Effector CD8-positive, alpha-beta T cell (primary cell): ENCODE results near the gene BEND6.
"Not testable (repeated sequence)": the region's sequence is repeated elsewhere in the genome, so short reads cannot be mapped to it uniquely, and the experiment has no call there.

Source experiments
- DNase-seq: peaks from one replicate; lab custom pipeline; 2025; lab: John Stamatoyannopoulos, UW

Gene BEND6

GRCh38 chr6:56984361-56984760, 29.5 kb downstream of the BEND6 start:
- no peak for DNase-seq

DNA sequence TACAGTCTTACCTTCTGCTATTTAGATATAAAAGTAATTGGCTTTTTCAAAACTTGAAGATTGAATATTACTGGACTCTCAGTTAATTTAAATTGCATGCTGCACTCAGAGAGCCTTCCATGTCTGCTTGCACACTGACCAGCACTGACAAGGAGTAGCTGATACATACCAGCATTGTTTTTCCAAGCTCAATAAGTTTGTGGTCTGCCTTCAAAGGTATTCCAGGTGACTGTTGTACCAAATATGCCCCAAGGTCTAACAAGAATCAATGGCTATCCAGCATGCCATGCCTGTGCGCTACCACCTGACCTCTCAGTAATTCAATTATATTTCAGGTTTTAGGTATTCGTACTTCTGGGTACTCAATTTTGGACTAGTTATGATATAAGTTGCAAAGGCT, 30.0 kb downstream of the BEND6 start:
- DNase-seq, result no peak

DNA sequence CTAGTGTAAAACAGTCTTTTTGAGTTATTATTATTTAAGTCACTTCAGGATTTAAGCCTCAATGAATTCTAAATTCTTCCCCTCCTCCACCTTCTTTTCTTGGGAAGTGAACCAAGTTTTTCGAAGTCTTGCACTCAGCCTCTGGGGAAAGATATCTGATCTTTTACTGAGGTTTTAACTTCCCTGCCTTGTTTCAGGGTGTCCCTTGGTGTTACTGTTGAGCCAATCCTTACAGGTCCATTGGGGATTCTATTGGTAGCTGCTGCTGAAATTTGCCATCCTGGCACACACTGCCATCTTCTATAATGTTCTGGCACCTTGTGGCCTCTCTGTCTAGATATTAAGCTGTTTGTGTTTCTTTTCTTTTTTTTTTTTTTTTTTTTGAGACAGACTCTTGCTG, 31.7 kb downstream of the BEND6 start:
- DNase-seq, result no peak

GRCh38 chr6:56988145-56988544, 33.2 kb downstream of the BEND6 start:
- no peak for DNase-seq

- DNase-seq, result no peak
Observed at GRCh38 chr6:56992036-56992435, 37.1 kb downstream of the BEND6 start.

- DNase-seq, result no peak
Observed at GRCh38 chr6:56992703-56993102, 37.8 kb downstream of the BEND6 start.

- no peak for DNase-seq
Observed at GRCh38 chr6:56995347-56995902, 40.5 kb downstream of the BEND6 start.

DNA sequence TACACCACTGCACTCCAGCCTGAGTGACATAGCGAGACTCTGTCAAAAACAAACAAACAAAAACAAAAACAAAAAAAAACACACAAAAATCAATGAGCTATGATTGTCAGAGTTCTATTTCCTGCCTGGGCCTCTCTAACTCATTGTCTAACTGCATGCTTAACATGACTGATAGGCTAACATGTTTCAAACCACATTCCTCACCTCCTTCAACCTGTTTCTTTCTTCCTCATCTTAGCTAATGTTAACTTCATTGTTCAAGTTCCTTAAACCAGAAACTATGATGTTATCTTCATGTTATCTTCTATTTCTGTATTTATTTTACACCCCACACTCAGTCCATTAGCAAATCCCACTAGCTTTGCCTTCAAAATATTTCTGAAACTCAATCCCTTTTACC, 41.5 kb downstream of the BEND6 start:
- no peak for DNase-seq

DNA sequence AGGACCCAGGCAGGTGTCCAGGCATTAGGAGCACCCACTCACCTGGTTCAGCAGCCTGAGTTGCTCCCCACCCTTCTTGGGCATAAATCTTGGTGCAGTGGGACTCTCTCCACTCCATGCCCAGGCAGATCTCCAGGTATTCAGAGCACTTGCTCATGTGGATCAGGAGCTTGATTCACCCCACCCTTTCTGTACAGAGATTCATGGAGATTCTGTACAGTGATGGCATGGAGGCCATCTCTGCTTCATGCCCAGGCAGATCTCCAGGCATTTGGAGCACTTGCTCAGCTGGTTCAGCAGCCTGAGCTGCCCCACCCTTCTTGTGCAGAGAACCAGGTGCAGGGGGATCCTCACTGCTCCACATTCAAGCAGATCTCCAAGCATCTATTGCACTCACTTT, 44.1 kb downstream of the BEND6 start:
- DNase-seq, result no peak

DNA sequence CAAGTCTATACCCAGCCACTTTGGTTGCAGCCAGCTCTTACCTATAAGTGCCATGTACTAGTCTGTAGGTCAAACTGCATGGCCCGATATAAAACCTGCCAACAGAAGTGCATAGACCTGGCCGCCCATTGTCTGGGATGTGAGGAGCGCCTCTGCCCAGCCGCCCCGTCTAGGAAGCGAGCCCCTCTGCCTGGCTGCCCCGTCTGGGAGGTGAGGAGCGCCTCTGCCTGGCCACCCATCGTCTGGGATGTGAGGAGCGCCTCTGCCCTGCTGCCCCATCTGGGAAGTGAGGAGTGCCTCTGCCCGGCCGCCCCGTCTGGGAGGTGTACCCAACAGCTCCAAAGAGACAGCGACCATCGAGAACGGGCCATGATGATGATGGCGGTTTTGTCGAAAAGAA, 44.8 kb downstream of the BEND6 start:
- not testable (repeated sequence) for DNase-seq

GRCh38 chr6:57002197-57002596, 47.3 kb downstream of the BEND6 start:
- no peak for DNase-seq

GRCh38 chr6:57004292-57004691, 49.4 kb downstream of the BEND6 start:
- no peak for DNase-seq

- no peak for DNase-seq
Observed at GRCh38 chr6:57006101-57006500, 51.2 kb downstream of the BEND6 start.

DNA sequence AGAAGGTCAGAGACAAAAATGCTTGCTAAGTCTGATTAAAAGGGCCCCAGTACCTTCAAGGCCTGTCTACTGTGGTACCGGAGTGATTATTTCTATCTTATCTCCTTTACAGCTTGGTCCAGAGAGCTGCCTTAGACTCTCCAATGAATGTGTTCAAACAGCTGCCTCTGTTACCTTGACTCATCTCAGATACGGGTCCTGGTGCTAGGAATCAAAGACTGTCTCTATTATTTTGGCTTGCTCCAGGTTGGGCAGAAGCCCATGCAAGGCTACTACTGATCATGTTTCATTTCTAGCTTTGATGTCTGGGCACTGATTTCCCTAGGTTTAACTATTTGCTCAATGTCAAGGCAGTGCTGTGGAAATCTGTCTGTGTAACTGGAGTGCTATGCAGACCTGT, 53.2 kb downstream of the BEND6 start:
- DNase-seq, result not testable (repeated sequence)

DNA sequence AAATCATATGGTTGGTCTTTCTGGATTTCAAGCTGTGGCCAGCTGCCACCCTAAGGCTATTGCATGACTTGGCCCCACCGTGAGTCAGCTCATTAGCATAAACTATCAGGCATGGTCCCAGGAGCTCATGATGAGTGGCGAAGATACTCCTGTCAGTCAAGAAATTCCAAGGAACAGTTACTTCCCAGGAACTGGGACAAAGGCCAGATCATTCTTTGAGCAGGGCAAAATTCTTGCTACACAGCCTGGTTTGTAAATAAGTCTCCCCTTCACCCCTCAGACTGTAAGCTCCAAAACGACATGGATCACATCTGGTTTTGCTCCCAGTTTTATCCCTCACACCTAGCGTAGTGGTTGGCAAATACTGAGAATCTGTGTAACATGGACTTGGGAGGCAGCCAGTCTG, 58.6 kb downstream of the BEND6 start:
- no peak for DNase-seq

GRCh38 chr6:57017069-57017468, 62.2 kb downstream of the BEND6 start:
- no peak for DNase-seq

GRCh38 chr6:57017841-57018240, 62.9 kb downstream of the BEND6 start:
- DNase-seq, result no peak

GRCh38 chr6:57019434-57019833, 64.5 kb downstream of the BEND6 start:
- DNase-seq, result no peak

GRCh38 chr6:57021086-57021720, 66.3 kb downstream of the BEND6 start:
- no peak for DNase-seq

DNA sequence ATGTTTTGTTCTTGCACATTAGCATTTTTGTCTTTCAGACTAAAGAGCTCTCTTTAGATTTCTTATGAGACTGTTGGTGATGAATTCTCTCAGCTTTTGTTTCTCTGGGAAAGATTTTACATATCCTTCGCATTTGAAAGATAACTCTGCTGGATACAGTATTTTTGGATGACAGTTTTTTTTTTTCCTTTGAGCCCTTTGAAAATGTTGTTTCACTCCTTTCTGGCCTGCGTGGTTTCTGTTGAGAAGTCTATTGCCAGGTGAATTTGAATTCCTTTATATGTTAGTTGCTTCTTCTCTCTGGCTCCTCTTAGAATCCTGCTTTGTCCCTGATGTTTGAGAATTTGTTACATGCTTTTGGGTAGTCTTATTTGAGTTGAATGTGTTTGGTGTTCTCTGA, 69.4 kb downstream of the BEND6 start:
- no peak for DNase-seq

- DNase-seq, result no peak
Observed at GRCh38 chr6:57024775-57025174, 69.9 kb downstream of the BEND6 start.

DNA sequence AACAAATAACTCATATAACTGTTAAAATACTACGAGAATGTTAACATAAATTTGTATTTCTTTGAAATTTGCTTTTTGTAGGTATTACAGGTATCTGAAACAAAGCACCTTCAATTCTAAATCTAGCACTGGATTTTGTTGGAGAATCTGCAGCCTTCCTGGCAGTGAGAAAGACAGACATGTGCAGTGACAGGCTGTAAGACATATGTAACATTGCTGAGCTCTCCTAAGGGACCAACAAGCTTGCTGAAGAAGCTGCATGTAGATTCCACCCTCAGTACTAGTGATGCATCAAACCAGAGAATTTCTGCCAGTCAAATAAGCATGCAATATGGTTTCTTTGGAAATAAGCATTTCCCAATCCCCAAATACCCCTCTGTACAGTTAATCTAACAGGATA, 71.1 kb downstream of the BEND6 start:
- DNase-seq, result no peak

GRCh38 chr6:57027301-57027700, 72.4 kb downstream of the BEND6 start:
- no peak for DNase-seq

- no peak for DNase-seq
Observed at GRCh38 chr6:57029213-57029612, 74.3 kb downstream of the BEND6 start.
